C4-2B (cell line): Measurements from ENCODE around the gene SSX2IP.

Source experiments
- ZFX ChIP-seq: fragments of 450-650 bp; IDR thresholded peaks from 2 replicates; pipeline ENCODE4 v1.6.1; 2017
- TF ChIP-seq, protein P1 (sequence below): fragments of 450-650 bp; conservative IDR thresholded peaks from 2 replicates; pipeline ENCODE4 v1.5.1; 2017; ENCODE audit warnings: mild to moderate bottlenecking

DNA sequence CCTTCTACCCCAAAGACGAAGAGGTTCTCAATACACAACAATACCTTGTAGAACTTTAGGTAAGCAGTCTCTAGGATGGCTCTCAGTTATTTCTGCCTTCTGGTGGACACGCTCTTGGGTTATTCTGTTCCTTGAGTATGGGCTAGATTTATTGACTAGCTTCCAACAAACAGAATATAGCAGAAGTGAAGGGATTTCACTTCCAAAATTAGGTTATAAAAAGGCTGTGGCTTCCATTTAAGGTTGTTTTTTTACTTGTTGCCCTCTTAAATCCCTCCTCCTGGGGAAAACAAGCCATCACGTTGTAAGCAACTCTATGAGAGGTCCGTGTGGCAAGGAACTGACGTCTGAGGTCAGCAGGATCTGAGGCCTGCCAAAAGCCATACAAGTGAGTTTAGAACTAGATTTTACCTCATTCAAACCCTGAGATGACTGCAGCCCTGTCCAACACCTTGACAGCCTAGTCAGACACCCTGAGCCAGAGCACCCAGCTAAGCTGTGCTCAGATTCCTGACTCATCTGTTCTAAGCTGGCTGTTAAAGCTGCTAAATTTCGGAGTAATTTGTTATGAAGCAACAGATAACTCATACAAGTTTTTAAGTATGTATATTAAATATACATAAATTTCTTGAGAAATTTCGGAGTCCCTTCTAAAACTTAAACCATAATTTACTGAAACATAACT, 12.7 kb downstream of the SSX2IP start:
- TF ChIP-seq, protein P1, sequence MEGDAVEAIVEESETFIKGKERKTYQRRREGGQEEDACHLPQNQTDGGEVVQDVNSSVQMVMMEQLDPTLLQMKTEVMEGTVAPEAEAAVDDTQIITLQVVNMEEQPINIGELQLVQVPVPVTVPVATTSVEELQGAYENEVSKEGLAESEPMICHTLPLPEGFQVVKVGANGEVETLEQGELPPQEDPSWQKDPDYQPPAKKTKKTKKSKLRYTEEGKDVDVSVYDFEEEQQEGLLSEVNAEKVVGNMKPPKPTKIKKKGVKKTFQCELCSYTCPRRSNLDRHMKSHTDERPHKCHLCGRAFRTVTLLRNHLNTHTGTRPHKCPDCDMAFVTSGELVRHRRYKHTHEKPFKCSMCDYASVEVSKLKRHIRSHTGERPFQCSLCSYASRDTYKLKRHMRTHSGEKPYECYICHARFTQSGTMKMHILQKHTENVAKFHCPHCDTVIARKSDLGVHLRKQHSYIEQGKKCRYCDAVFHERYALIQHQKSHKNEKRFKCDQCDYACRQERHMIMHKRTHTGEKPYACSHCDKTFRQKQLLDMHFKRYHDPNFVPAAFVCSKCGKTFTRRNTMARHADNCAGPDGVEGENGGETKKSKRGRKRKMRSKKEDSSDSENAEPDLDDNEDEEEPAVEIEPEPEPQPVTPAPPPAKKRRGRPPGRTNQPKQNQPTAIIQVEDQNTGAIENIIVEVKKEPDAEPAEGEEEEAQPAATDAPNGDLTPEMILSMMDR: no peak
- TF ChIP-seq ZFX: no peak
